Right lobe of liver (tissue), 6 donors: ENCODE data around the gene CLDN4. TPM values are rescaled to one million over a fixed set of nuclear protein-coding genes. Genes with fewer than 3 reads are reported as not detected.

Experiments
- ATAC-seq, 4 donors: fragments of 200-7000 bp; cut with Tn5 transposase; one replicate each; pipeline ENCODE4 v1.9.1; 2020; ENCODE audit warnings: mild to moderate bottlenecking in 4 of 4, moderate library complexity in 4 of 4
- DNase-seq, 3 donors: peaks; one replicate each; pipeline ENCODE4 v3.0.0-alpha.2; 2020
- H3K27ac ChIP-seq, 3 donors: fragments of 200-600 bp; one replicate each; pipeline ENCODE4 v1.8.0; 2022
- H3K27me3 ChIP-seq, 2 donors: fragments of 200-600 bp; one replicate each; pipeline ENCODE4 v1.8.0; 2022
- H3K36me3 ChIP-seq, 4 donors: fragments of 200-600 bp; sonication (generic) in 1 of 4; one replicate each; pipeline versions ENCODE4 v1.5.1 to v1.8.0; 2017 to 2022; ENCODE audit warnings: control low read depth in 1 of 4
- H3K4me1 ChIP-seq, 4 donors: fragments of 200-600 bp; sonication (generic) in 1 of 4; one replicate each; pipeline versions ENCODE4 v1.5.1 to v1.8.0; 2017 to 2022; ENCODE audit warnings: control low read depth in 1 of 4
- H3K4me3 ChIP-seq, 3 donors: fragments of 200-600 bp; one replicate each; pipeline ENCODE4 v1.8.0; 2022
- H3K9me3 ChIP-seq, 4 donors: fragments of 200-600 bp; sonication (generic) in 1 of 4; one replicate each; pipeline versions ENCODE4 v1.5.1 to v1.8.0; 2017 to 2022; ENCODE audit warnings: control low read depth in 1 of 4
- CTCF ChIP-seq, 4 donors: fragments of 200-600 bp in 3 of 4; fragments of 450-650 bp in 1 of 4; IDR thresholded peaks; one replicate each; pipeline versions ENCODE4 v1.5.1 to v1.8.0; 2016 to 2022; ENCODE audit warnings: antibody characterized with exemption in 4 of 4, mild to moderate bottlenecking in 2 of 4
- POLR2A ChIP-seq: fragments of 450-650 bp; IDR thresholded peaks from one replicate; pipeline ENCODE4 v1.6.1; 2017; ENCODE audit warnings: antibody characterized with exemption, mild to moderate bottlenecking
- WGBS: methylation state at CpG from one replicate; pipeline ENCODE4 v1.1.6; 2018; ENCODE audit warnings: low coverage, low lambda C conversion rate; ENCODE audit not compliant: insufficient coverage; ENCODE audit errors: missing lambda C conversion rate; 5-methylcytosine and 5-hydroxymethylcytosine counted together
- intact Hi-C, 2 donors: fragments of 100-400 bp; cut with DNase I; formaldehyde crosslinking; loops; one replicate each; pipeline versions ENCODE4 v1.11.2 to v1.14.1; 2022
- total RNA-seq, 6 experiments: library from RNA; depleted of rRNA in 2 of 6; stranded (reverse); fragments of >200 nt in 2 of 6; fragmentation: NEBNext Ultra II Directional in 3 of 6; extraction: Animal tissue kit (Norgen Biotek cat#: 25700) in 3 of 6; gene quantifications; one replicate each; pipeline versions ENCODE4 v1.1.0 to v1.2.4, GENCODE V29; 2016 to 2023
- donor health status: DM: no; HTN: yes; CAD: no.
- donor health status: DM: no; HTN: no; CAD: no.
- donor health status: DM: no; HTN: no; CAD: no.
- donor health status: DM: no; HTN: yes; CAD: no.
- donor health status: DM: no; HTN: yes; CAD: no.

The CLDN4 gene
- total RNA-seq, 6 experiments from 2014 or later = 0.56 to 3.9 (median 1.3) TPM

- ATAC-seq = no peak
- no peak overlapping the region for H3K4me3 ChIP-seq
- no peaks in the 10 kb centered on the region for H3K27me3 ChIP-seq
- H3K27ac ChIP-seq = no peak overlapping the region
- TF ChIP-seq POLR2A = no peak
- 63% methylated on average over 9 of the region's 10 CpGs for WGBS
- intact Hi-C loops = no loop called here
- no peaks in the 10 kb centered on the region for H3K9me3 ChIP-seq
- DNase-seq = no peak
- no peaks in the 10 kb centered on the region for H3K36me3 ChIP-seq
- no peaks in the 10 kb centered on the region for H3K4me1 ChIP-seq
Measured at GRCh38 chr7:73799282-73800141, 31.3 kb upstream of the CLDN4 start.

- ATAC-seq = no peak
- 70% methylated on average over 1 of the region's 1 CpG for WGBS
- no peak for DNase-seq
- Histone ChIP-seq H3K4me3 (no peak overlapping the region), H3K4me1 (no peaks in the 10 kb centered on the region), H3K27me3 (no peaks in the 10 kb centered on the region), H3K36me3 (no peaks in the 10 kb centered on the region), H3K27ac (no peak overlapping the region), H3K9me3 (no peaks in the 10 kb centered on the region)
- intact Hi-C loops = no loop called here
- TF ChIP-seq POLR2A (no peak), CTCF (IDR thresholded peaks at IDR 0.05) (no peak)
Measured at GRCh38 chr7:73801577-73801976, 29.2 kb upstream of the CLDN4 start.

- TF ChIP-seq POLR2A = no peak
- TF ChIP-seq CTCF (IDR thresholded peaks at IDR 0.05) = no peak
- no peak for DNase-seq
- WGBS = 49% methylated on average over 4 of the region's 4 CpGs
- ATAC-seq = no peak
- H3K36me3 ChIP-seq = no peaks in the 10 kb centered on the region
- no peaks in the 10 kb centered on the region for H3K4me1 ChIP-seq
- H3K27ac ChIP-seq = no peak overlapping the region
- intact Hi-C loops = no loop called here
- no peak overlapping the region for H3K4me3 ChIP-seq
- H3K27me3 ChIP-seq = no peaks in the 10 kb centered on the region
- no peaks in the 10 kb centered on the region for H3K9me3 ChIP-seq
Measured at GRCh38 chr7:73802459-73802858, 28.3 kb upstream of the CLDN4 start.

- ATAC-seq (no peak), DNase-seq (no peak)
- Histone ChIP-seq H3K27me3 (no peaks in the 10 kb centered on the region), H3K4me3 (no peak overlapping the region), H3K27ac (no peak overlapping the region), H3K36me3 (no peaks in the 10 kb centered on the region), H3K9me3 (no peaks in the 10 kb centered on the region), H3K4me1 (no peaks in the 10 kb centered on the region)
- intact Hi-C loops = loop anchor here in 1 of 2 donors (5.0 kb wide), 1 partner anchor 53 kb away; the partner anchor contains the start of gene TMEM270
- WGBS = 90% methylated on average over 2 of the region's 21 CpGs
- no peak for TF ChIP-seq CTCF (IDR thresholded peaks at IDR 0.05)
- no peak for TF ChIP-seq POLR2A
Measured at GRCh38 chr7:73809467-73809951, 21.3 kb upstream of the CLDN4 start.

- intact Hi-C loops = no loop called here
- ATAC-seq = peak in 1 of 4 donors; percentile 11
- WGBS = 18% methylated on average over 2 of the region's 4 CpGs
- DNase-seq = peak in 1 of 3 donors; percentile 29
- Histone ChIP-seq H3K27ac (no peak overlapping the region), H3K4me1 (no peaks in the 10 kb centered on the region), H3K4me3 (no peak overlapping the region), H3K36me3 (no peaks in the 10 kb centered on the region), H3K27me3 (no peaks in the 10 kb centered on the region), H3K9me3 (no peaks in the 10 kb centered on the region)
- no peak for TF ChIP-seq POLR2A
- no peak for TF ChIP-seq CTCF (IDR thresholded peaks at IDR 0.05)
Measured at GRCh38 chr7:73810998-73811360, 19.8 kb upstream of the CLDN4 start.
